Rectal smooth muscle tissue (tissue), 1 donor: ENCODE data around the gene DPP7.
"Not testable (repeated sequence)": the region's sequence is repeated elsewhere in the genome, so short reads cannot be mapped to it uniquely, and the experiment has no call there.

ENCODE experiments used
- H3K27ac ChIP-seq: one replicate; pipeline ENCODE4 v1.7.0; 2013; ENCODE audit warnings: low read depth, low read length, inconsistent platforms
- H3K27me3 ChIP-seq: one replicate; pipeline ENCODE4 v1.7.0; 2013; ENCODE audit warnings: low read length; ENCODE audit not compliant: control insufficient read depth, insufficient read depth
- H3K36me3 ChIP-seq: one replicate; pipeline ENCODE4 v1.7.0; 2013; ENCODE audit warnings: low read length; ENCODE audit not compliant: control insufficient read depth, insufficient read depth
- H3K4me1 ChIP-seq: one replicate; pipeline ENCODE4 v1.7.0; 2013; ENCODE audit warnings: low read length; ENCODE audit not compliant: control insufficient read depth, insufficient read depth
- H3K4me3 ChIP-seq: one replicate; pipeline ENCODE4 v1.7.0; 2013; ENCODE audit warnings: low read length
- H3K9ac ChIP-seq: one replicate; pipeline ENCODE4 v1.7.0; 2013; ENCODE audit warnings: low read length

Gene DPP7

GRCh38 chr9:137143459-137143858 is 28.9 kb upstream of the DPP7 start:
- no peak overlapping the region for H3K9ac ChIP-seq
- H3K27ac ChIP-seq, result no peak overlapping the region
- H3K4me1 ChIP-seq, result no peaks in the 10 kb centered on the region
- H3K4me3 ChIP-seq, result no peak overlapping the region
- H3K36me3 ChIP-seq, result no peaks in the 10 kb centered on the region
- peaks cover 29% of the 10 kb centered on the region for H3K27me3 ChIP-seq

DNA sequence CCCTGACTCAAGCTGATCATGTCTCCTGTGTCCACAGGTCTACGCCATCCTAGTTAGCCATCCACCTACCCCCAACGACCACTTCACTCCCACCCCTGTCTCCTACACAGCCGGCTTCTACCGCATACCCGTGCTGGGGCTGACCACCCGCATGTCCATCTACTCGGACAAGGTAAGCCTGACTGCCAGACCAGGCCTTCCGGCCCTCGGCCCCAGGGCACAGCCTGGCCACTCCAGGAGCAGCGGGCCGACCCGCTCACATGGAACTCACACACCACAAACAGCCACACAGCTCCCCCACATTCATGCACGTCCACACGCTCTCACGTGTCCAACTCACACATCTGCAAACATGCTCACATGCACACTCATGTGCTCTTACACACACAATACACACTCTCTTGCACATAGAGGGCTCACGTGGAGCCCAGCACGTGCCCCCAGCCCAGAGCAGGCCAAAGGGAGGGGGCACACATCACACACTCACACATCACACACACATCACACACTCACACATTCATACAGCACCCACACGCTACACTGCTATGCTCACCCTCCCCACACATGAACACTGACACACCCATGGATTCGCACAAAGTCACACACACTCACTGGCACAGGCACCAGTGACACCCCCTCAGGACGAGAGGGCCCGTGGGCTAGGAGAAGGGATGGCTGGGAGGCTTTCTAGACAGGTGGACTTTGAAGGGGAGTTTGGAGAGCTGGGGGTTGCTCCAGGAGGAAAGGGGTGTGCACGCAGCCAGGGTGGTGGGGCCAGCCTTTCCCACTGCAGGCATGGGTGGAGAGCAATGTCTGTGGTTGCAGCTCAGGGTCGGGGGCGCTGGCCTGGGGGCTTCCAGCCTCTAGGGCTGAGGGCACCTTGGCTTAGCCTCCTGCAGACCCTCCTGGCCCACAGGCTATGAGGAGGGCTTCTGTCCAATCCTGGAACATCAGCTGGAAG is 27.7 kb upstream of the DPP7 start:
- Histone ChIP-seq H3K27me3 (peaks cover 34% of the 10 kb centered on the region), H3K4me3 (no peak overlapping the region)

DNA sequence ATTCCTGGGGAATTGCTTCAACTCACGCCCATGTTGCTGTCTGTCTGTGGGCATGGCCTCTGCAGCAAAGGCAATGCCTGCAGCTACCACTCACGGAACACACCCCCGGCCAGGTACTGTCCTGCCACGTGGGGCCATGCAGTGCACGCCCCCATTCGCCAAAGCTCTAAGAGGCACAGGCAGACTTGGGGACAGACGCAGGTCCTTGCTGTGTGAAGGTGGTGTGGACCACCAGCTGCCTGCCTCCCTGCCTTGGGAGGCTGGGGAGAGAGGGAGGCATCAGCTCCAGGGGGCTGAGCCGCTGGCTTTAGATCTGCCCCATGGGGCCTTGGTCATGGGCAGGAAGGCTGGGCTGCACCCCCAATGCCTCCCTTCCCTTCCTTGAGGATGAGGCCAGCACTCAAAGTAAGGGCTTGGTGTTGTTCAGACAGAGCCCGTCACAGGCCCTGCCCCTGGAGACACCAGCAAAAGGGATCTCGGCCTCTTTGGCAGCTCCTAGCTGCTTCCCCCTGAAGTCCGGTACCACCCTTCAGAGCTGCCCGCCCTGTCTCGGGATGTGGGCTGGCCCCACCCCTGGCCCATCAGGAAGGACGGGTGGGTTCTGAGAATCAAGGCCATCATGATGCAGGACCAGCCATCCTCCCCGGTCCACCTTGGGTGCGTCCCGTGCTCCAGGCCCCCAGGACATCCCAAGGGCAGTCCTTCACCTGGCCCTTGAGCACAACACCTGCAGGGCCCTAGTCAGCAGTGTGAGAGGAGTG is 26.7 kb upstream of the DPP7 start:
- Histone ChIP-seq H3K4me1 (no peaks in the 10 kb centered on the region), H3K9ac (no peak overlapping the region), H3K4me3 (no peak overlapping the region), H3K27ac (no peak overlapping the region), H3K36me3 (no peaks in the 10 kb centered on the region), H3K27me3 (peaks cover 37% of the 10 kb centered on the region)

More for the DNA sequence above, 27.7 kb upstream of the DPP7 start:
- H3K27ac ChIP-seq, result no peak overlapping the region
- no peaks in the 10 kb centered on the region for H3K4me1 ChIP-seq
- no peak overlapping the region for H3K9ac ChIP-seq
- no peaks in the 10 kb centered on the region for H3K36me3 ChIP-seq

- no peaks in the 10 kb centered on the region for H3K36me3 ChIP-seq
- H3K9ac ChIP-seq, result no peak overlapping the region
- H3K27ac ChIP-seq, result no peak overlapping the region
- no peak overlapping the region for H3K4me3 ChIP-seq
- peaks cover 40% of the 10 kb centered on the region for H3K27me3 ChIP-seq
- no peaks in the 10 kb centered on the region for H3K4me1 ChIP-seq
Observed at GRCh38 chr9:137140151-137141012, 25.8 kb upstream of the DPP7 start.

DNA sequence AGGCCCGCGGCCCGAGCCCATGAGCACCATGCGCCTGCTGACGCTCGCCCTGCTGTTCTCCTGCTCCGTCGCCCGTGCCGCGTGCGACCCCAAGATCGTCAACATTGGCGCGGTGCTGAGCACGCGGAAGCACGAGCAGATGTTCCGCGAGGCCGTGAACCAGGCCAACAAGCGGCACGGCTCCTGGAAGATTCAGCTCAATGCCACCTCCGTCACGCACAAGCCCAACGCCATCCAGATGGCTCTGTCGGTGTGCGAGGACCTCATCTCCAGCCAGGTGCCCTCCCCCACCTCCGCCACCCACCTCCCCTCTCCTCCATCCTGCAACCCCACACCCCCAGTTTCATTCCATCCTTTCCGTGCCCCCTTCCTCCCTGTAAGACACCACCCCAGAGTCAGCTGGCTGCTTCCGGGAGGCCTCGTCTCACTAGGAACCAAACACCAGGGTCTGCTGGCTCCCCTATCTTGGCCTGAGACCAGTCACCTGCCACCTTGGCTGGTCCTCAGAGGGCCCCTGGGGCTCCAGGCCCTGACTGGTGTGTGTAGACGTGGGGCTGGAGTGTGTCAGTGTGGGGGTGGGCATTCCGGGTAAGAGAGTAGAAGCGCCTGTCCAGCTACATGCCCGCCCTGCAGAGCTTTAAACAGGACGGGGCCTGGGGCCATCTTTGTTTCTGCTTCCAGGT is 25.1 kb upstream of the DPP7 start:
- no peak overlapping the region for H3K4me3 ChIP-seq
- no peak overlapping the region for H3K9ac ChIP-seq
- peaks cover 40% of the 10 kb centered on the region for H3K27me3 ChIP-seq
- H3K4me1 ChIP-seq, result no peaks in the 10 kb centered on the region
- no peaks in the 10 kb centered on the region for H3K36me3 ChIP-seq
- no peak overlapping the region for H3K27ac ChIP-seq

- Histone ChIP-seq H3K4me1 (no peaks in the 10 kb centered on the region), H3K9ac (no peak within 1 kb of the TSS), H3K27ac (no peak within 1 kb of the TSS), H3K36me3 (no peaks in the 10 kb centered on the region), H3K27me3 (peaks cover 40% of the 10 kb centered on the region), H3K4me3 (no peak within 1 kb of the TSS)
Observed at GRCh38 chr9:137138722-137139467, 24.4 kb upstream of the DPP7 start, which contains the start of gene GRIN1. Gene GRIN1, plus strand, starts transcription at chr9:137139154. Its CDS starts 333 bp downstream, at chr9:137139487.

DNA sequence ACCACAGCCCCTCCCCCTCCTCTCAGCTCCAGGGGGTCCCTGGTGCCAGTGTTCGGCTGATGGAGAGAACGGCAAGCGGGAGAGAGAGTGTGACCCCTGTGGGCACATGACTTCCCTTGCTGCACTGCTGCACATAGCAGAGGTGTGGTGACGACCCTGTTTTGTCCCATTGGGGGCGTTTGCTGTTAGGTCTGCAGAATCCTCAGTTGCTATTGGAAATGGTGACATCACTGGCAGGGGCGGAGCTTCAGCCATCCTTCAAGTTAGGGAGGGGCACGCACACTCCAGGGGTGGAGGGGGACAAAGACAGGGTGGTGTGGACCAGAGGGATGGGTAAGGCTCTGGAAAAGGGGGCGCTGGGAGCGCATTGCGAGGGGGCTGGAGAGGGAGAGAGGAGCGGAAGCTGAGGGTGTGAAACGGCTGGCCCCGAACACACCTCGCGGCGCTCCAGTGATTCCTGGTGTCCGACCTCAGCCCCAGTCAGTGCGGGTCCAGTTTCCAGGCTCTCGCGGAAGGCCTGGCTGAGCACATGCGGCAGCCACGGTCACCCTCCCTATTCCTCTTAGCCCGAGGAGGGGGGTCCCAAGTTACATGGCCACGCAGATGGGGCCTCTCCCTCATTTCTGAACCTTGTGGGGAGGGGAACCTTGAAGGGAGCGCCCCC is 23.7 kb upstream of the DPP7 start:
- Histone ChIP-seq H3K4me3 (no peak overlapping the region), H3K4me1 (no peaks in the 10 kb centered on the region), H3K27ac (no peak overlapping the region), H3K9ac (no peak overlapping the region), H3K36me3 (no peaks in the 10 kb centered on the region), H3K27me3 (peaks cover 40% of the 10 kb centered on the region)

GRCh38 chr9:137136881-137137607 is 22.5 kb upstream of the DPP7 start:
- no peak overlapping the region for H3K27ac ChIP-seq
- H3K4me3 ChIP-seq, result no peak overlapping the region
- peaks cover 33% of the 10 kb centered on the region for H3K27me3 ChIP-seq
- H3K4me1 ChIP-seq, result no peaks in the 10 kb centered on the region
- H3K36me3 ChIP-seq, result no peaks in the 10 kb centered on the region
- H3K9ac ChIP-seq, result no peak overlapping the region

DNA sequence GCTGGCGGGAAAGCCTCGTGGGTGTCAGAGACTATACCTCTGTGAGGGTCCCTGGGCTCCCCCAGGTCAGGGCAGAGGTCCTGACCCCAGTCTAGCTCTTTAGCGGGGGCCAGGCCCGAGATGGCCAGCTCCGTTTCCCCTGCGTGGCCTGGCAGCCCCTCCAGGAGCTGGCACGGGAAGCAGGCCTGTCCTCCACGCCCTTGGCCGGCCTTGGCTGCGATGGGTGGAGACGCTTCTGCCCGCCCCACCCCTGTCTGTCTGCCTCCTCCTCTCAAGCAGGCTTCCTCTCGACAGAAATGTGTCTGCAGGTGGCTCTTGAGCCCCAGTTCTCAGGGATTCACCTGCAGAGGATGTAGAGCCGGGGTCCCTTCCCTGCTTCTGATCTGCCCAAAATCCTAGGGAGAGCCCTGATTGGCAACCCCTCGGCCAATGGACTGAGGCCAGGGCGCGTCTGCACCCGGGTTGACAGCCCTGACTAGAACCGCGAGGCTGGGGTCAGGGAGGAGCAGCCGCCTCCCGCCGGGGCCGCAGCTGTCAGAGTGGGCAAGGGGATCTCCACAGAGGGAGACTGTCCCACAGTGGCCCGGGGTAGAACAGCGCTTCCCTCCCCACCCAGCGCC is 21.8 kb upstream of the DPP7 start:
- Histone ChIP-seq H3K27me3 (peaks cover 27% of the 10 kb centered on the region), H3K36me3 (no peaks in the 10 kb centered on the region), H3K4me3 (no peak overlapping the region), H3K9ac (no peak overlapping the region), H3K27ac (no peak overlapping the region), H3K4me1 (no peaks in the 10 kb centered on the region)

GRCh38 chr9:137135154-137135553 is 20.6 kb upstream of the DPP7 start:
- peaks cover 24% of the 10 kb centered on the region for H3K27me3 ChIP-seq
- H3K4me1 ChIP-seq, H3K36me3 ChIP-seq, H3K9ac ChIP-seq, H3K27ac ChIP-seq, H3K4me3 ChIP-seq: not testable (repeated sequence)
